ENCODE results near the gene B9D1.

Gene B9D1

GRCh38 chr17:19371259-19372010 lies 8.9 kb upstream of the B9D1 start:
- H3K27ac ChIP-seq = no peak overlapping the region
- H2AFZ ChIP-seq (ENCODE audit: low read depth) = no peak overlapping the region
- no peak overlapping the region for H3K4me2 ChIP-seq
- H4K20me1 ChIP-seq (ENCODE audit: insufficient read depth) = no peaks in the 10 kb centered on the region
- H3K9ac ChIP-seq = no peak overlapping the region
- no peaks in the 10 kb centered on the region for H3K79me2 ChIP-seq (ENCODE audit: insufficient read depth, low read depth)
- H3K4me1 ChIP-seq (ENCODE audit: low read depth, poor library complexity, severe bottlenecking) = peaks cover 2% of the 10 kb centered on the region
- no peaks in the 10 kb centered on the region for H3K27me3 ChIP-seq (ENCODE audit: insufficient read depth, low read depth)
- H3K4me3 ChIP-seq (IDR thresholded peaks at IDR 0.05; ENCODE audit: insufficient read depth, low read depth, low read length) = no peak overlapping the region
- TF ChIP-seq CTCF (conservative IDR thresholded peaks at IDR 0.05; ENCODE audit: low read depth, low read length) = no peak
- H3K36me3 ChIP-seq (ENCODE audit: insufficient read depth) = no peaks in the 10 kb centered on the region

- Histone ChIP-seq H3K4me3 (IDR thresholded peaks at IDR 0.05; ENCODE audit: insufficient read depth, low read depth, low read length) (no peak overlapping the region), H3K27ac (no peak overlapping the region), H3K4me2 (no peak overlapping the region), H3K9ac (no peak overlapping the region), H3K27me3 (ENCODE audit: insufficient read depth, low read depth) (no peaks in the 10 kb centered on the region), H3K4me1 (ENCODE audit: low read depth, poor library complexity, severe bottlenecking) (no peaks in the 10 kb centered on the region), H3K36me3 (ENCODE audit: insufficient read depth) (no peaks in the 10 kb centered on the region), H4K20me1 (ENCODE audit: insufficient read depth) (no peaks in the 10 kb centered on the region), H2AFZ (ENCODE audit: low read depth) (no peak overlapping the region), H3K79me2 (ENCODE audit: insufficient read depth, low read depth) (no peaks in the 10 kb centered on the region)
- TF ChIP-seq CTCF (conservative IDR thresholded peaks at IDR 0.05; ENCODE audit: low read depth, low read length) = no peak
Observed at GRCh38 chr17:19370493-19370960, 8.0 kb upstream of the B9D1 start.

GRCh38 chr17:19369846-19370492 lies 7.4 kb upstream of the B9D1 start:
- Histone ChIP-seq H3K4me2 (no peak overlapping the region), H2AFZ (ENCODE audit: low read depth) (no peak overlapping the region), H3K4me3 (IDR thresholded peaks at IDR 0.05; ENCODE audit: insufficient read depth, low read depth, low read length) (no peak overlapping the region), H3K27ac (no peak overlapping the region), H3K36me3 (ENCODE audit: insufficient read depth) (no peaks in the 10 kb centered on the region), H3K79me2 (ENCODE audit: insufficient read depth, low read depth) (no peaks in the 10 kb centered on the region), H3K4me1 (ENCODE audit: low read depth, poor library complexity, severe bottlenecking) (no peaks in the 10 kb centered on the region), H3K9ac (no peak overlapping the region), H4K20me1 (ENCODE audit: insufficient read depth) (no peaks in the 10 kb centered on the region), H3K27me3 (ENCODE audit: insufficient read depth, low read depth) (no peaks in the 10 kb centered on the region)
- TF ChIP-seq CTCF (conservative IDR thresholded peaks at IDR 0.05; ENCODE audit: low read depth, low read length) = no peak

- Histone ChIP-seq H3K27ac (no peak overlapping the region), H2AFZ (ENCODE audit: low read depth) (no peak overlapping the region)
- TF ChIP-seq CTCF (conservative IDR thresholded peaks at IDR 0.05; ENCODE audit: low read depth, low read length) = no peak
Observed at GRCh38 chr17:19369107-19369778, 6.7 kb upstream of the B9D1 start.

More at GRCh38 chr17:19369107-19369778, 6.7 kb upstream of the B9D1 start:
- H3K4me2 ChIP-seq = no peak overlapping the region
- no peaks in the 10 kb centered on the region for H3K27me3 ChIP-seq (ENCODE audit: insufficient read depth, low read depth)
- H3K4me1 ChIP-seq (ENCODE audit: low read depth, poor library complexity, severe bottlenecking) = no peaks in the 10 kb centered on the region
- H3K79me2 ChIP-seq (ENCODE audit: insufficient read depth, low read depth) = no peaks in the 10 kb centered on the region
- no peaks in the 10 kb centered on the region for H4K20me1 ChIP-seq (ENCODE audit: insufficient read depth)
- H3K9ac ChIP-seq = no peak overlapping the region
- H3K4me3 ChIP-seq (IDR thresholded peaks at IDR 0.05; ENCODE audit: insufficient read depth, low read depth, low read length) = no peak overlapping the region
- no peaks in the 10 kb centered on the region for H3K36me3 ChIP-seq (ENCODE audit: insufficient read depth)

Measured in KMS-11 (cell line).